ENCODE results near the gene PEX3. TPM values are rescaled to one million over a fixed set of nuclear protein-coding genes. Genes with fewer than 3 reads are reported as not detected.

The PEX3 gene
- total and polyA plus RNA-seq, 2 donors (not counting 1 experiment from before 2014, with no cell fraction given), result 25.6 to 31.2 TPM

GRCh38 chr6:143401636-143402370 lies 48.8 kb upstream of the PEX3 start:
- H3K4me2 ChIP-seq (ENCODE audit: extremely low read depth, insufficient read depth, low read length), result no peak overlapping the region
- H3K36me3 ChIP-seq (ENCODE audit: control insufficient read depth, insufficient read depth, low read length), result no peaks in the 10 kb centered on the region
- H2AFZ ChIP-seq (ENCODE audit: low read length), result no peak overlapping the region
- H3K79me2 ChIP-seq (ENCODE audit: control insufficient read depth, insufficient read depth, low read length), result no peaks in the 10 kb centered on the region
- no peaks in the 10 kb centered on the region for H3K9me3 ChIP-seq (ENCODE audit: control insufficient read depth, insufficient read depth, low read depth, low read length)
- no peaks in the 10 kb centered on the region for H3K27me3 ChIP-seq (ENCODE audit: control insufficient read depth, insufficient read depth, low read length)
- no peaks in the 10 kb centered on the region for H4K20me1 ChIP-seq (ENCODE audit: control insufficient read depth, extremely low read depth, insufficient read depth, low read length)
- H3K27ac ChIP-seq (ENCODE audit: insufficient read depth, low read length), result no peak overlapping the region
- no peak for TF ChIP-seq CTCF (conservative IDR thresholded peaks at IDR 0.05 in 1 of 2, IDR thresholded peaks at IDR 0.05 in 1 of 2; ENCODE audit: low read depth in 1 of 2, low read length in 2 of 2)
- TF ChIP-seq EZH2 (IDR thresholded peaks at IDR 0.05; ENCODE audit: low read length, missing control alignments), result no peak
- H3K4me1 ChIP-seq (ENCODE audit: control insufficient read depth, extremely low read depth, insufficient read depth, low read length), result no peaks in the 10 kb centered on the region
- no peak overlapping the region for H3K4me3 ChIP-seq (replicated peaks in 1 of 4; ENCODE audit: control extremely low read depth in 1 of 4, insufficient read depth in 1 of 4, low read depth in 3 of 4, low read length in 4 of 4)
- no peak overlapping the region for H3K9ac ChIP-seq (ENCODE audit: insufficient read depth, low read length)
- peak in 1 of 2 donors; percentile 44 for DNase-seq (ENCODE audit: low read depth in 2 of 2)

GRCh38 chr6:143402721-143403336 lies 47.8 kb upstream of the PEX3 start:
- no peak overlapping the region for H3K9ac ChIP-seq (ENCODE audit: insufficient read depth, low read length)
- no peaks in the 10 kb centered on the region for H3K36me3 ChIP-seq (ENCODE audit: control insufficient read depth, insufficient read depth, low read length)
- no peak overlapping the region for H2AFZ ChIP-seq (ENCODE audit: low read length)
- H3K4me2 ChIP-seq (ENCODE audit: extremely low read depth, insufficient read depth, low read length), result no peak overlapping the region
- DNase-seq (ENCODE audit: low read depth in 2 of 2), result no peak
- no peak overlapping the region for H3K4me3 ChIP-seq (replicated peaks in 1 of 4; ENCODE audit: control extremely low read depth in 1 of 4, insufficient read depth in 1 of 4, low read depth in 3 of 4, low read length in 4 of 4)
- H3K27me3 ChIP-seq (ENCODE audit: control insufficient read depth, insufficient read depth, low read length), result no peaks in the 10 kb centered on the region
- no peaks in the 10 kb centered on the region for H3K4me1 ChIP-seq (ENCODE audit: control insufficient read depth, extremely low read depth, insufficient read depth, low read length)
- H3K9me3 ChIP-seq (ENCODE audit: control insufficient read depth, insufficient read depth, low read depth, low read length), result no peaks in the 10 kb centered on the region
- no peaks in the 10 kb centered on the region for H3K79me2 ChIP-seq (ENCODE audit: control insufficient read depth, insufficient read depth, low read length)
- no peak for TF ChIP-seq EZH2 (IDR thresholded peaks at IDR 0.05; ENCODE audit: low read length, missing control alignments)
- no peak for TF ChIP-seq CTCF (conservative IDR thresholded peaks at IDR 0.05 in 1 of 2, IDR thresholded peaks at IDR 0.05 in 1 of 2; ENCODE audit: low read depth in 1 of 2, low read length in 2 of 2)
- no peaks in the 10 kb centered on the region for H4K20me1 ChIP-seq (ENCODE audit: control insufficient read depth, extremely low read depth, insufficient read depth, low read length)
- H3K27ac ChIP-seq (ENCODE audit: insufficient read depth, low read length), result no peak overlapping the region

GRCh38 chr6:143405373-143406154 lies 45.0 kb upstream of the PEX3 start:
- H2AFZ ChIP-seq (ENCODE audit: low read length), result no peak overlapping the region
- H4K20me1 ChIP-seq (ENCODE audit: control insufficient read depth, extremely low read depth, insufficient read depth, low read length), result no peaks in the 10 kb centered on the region
- H3K27me3 ChIP-seq (ENCODE audit: control insufficient read depth, insufficient read depth, low read length), result no peaks in the 10 kb centered on the region
- peak; percentile 17 to 95 for DNase-seq (ENCODE audit: low read depth in 2 of 2)
- no peaks in the 10 kb centered on the region for H3K4me1 ChIP-seq (ENCODE audit: control insufficient read depth, extremely low read depth, insufficient read depth, low read length)
- no peak overlapping the region for H3K4me3 ChIP-seq (replicated peaks in 1 of 4; ENCODE audit: control extremely low read depth in 1 of 4, insufficient read depth in 1 of 4, low read depth in 3 of 4, low read length in 4 of 4)
- no peak overlapping the region for H3K9ac ChIP-seq (ENCODE audit: insufficient read depth, low read length)
- no peak overlapping the region for H3K27ac ChIP-seq (ENCODE audit: insufficient read depth, low read length)
- no peak for TF ChIP-seq CTCF (conservative IDR thresholded peaks at IDR 0.05 in 1 of 2, IDR thresholded peaks at IDR 0.05 in 1 of 2; ENCODE audit: low read depth in 1 of 2, low read length in 2 of 2)
- TF ChIP-seq EZH2 (IDR thresholded peaks at IDR 0.05; ENCODE audit: low read length, missing control alignments), result no peak
- H3K4me2 ChIP-seq (ENCODE audit: extremely low read depth, insufficient read depth, low read length), result no peak overlapping the region
- no peaks in the 10 kb centered on the region for H3K9me3 ChIP-seq (ENCODE audit: control insufficient read depth, insufficient read depth, low read depth, low read length)
- H3K79me2 ChIP-seq (ENCODE audit: control insufficient read depth, insufficient read depth, low read length), result no peaks in the 10 kb centered on the region
- no peaks in the 10 kb centered on the region for H3K36me3 ChIP-seq (ENCODE audit: control insufficient read depth, insufficient read depth, low read length)

Data from fibroblast of lung (primary cell).